T-cell (primary cell): Measurements from ENCODE around the gene UBE2E2. TPM values are rescaled to one million over a fixed set of nuclear protein-coding genes. Genes with fewer than 3 reads are reported as not detected.
"Not testable (repeated sequence)": the region's sequence is repeated elsewhere in the genome, so short reads cannot be mapped to it uniquely, and the experiment has no call there.

Source experiments
- ATAC-seq, 4 experiments: fragments of 200-7000 bp in 3 of 4; fragments of 150-1000 bp in 1 of 4; cut with Tn5 transposase; replicated peaks in 1 of 4; 1 replicate in 3 of 4; 2 replicates in 1 of 4; pipeline ENCODE4 v1.10.0; 2021; ENCODE audit warnings: moderate library complexity in 3 of 4, mild to moderate bottlenecking in 2 of 4, moderate number of reproducible peaks in 1 of 4
- CTCF ChIA-PET, 2 donors: fragments of 300-600 bp; sonication (Branson Sonifier 250); formaldehyde crosslinking; loops; one replicate each; lab custom pipeline; 2022; ENCODE audit warnings: antibody characterized with exemption in 2 of 2; lab: Charles Lee
- POLR2A ChIA-PET, 2 donors: fragments of 300-600 bp; sonication (Branson Sonifier 250); formaldehyde crosslinking; loops; one replicate each; lab custom pipeline; 2022; ENCODE audit warnings: antibody characterized with exemption in 2 of 2; lab: Charles Lee
- DNase-seq, 35 experiments: peaks; one replicate each; pipeline versions ENCODE4 v3.0.0 to v3.0.0-alpha.2; 2013 to 2023
- H3K27ac ChIP-seq: one replicate; pipeline ENCODE4 v1.5.1; 2013; ENCODE audit warnings: low read length
- H3K27me3 ChIP-seq, 2 experiments: replicated peaks in 1 of 2; 1 replicate in 1 of 2; 2 replicates in 1 of 2; pipeline versions ENCODE4 v1.6.1 to v1.7.0; 2013; ENCODE audit warnings: low read length in 1 of 2, mixed read lengths in 1 of 2; ENCODE audit not compliant: control insufficient read depth in 2 of 2, insufficient read depth in 2 of 2; ENCODE audit errors: extremely low read depth in 1 of 2
- H3K36me3 ChIP-seq, 2 donors: 1 replicate in 1 of 2; 2 replicates in 1 of 2; pipeline versions ENCODE4 v1.6.1 to v1.7.0; 2013; ENCODE audit warnings: low read length in 1 of 2; ENCODE audit not compliant: control insufficient read depth in 2 of 2, insufficient read depth in 1 of 2; ENCODE audit errors: extremely low read depth in 1 of 2
- H3K4me1 ChIP-seq, 2 experiments: 1 replicate in 1 of 2; 2 replicates in 1 of 2; pipeline versions ENCODE4 v1.6.1 to v1.7.0; 2013; ENCODE audit warnings: low read length in 2 of 2, mixed read lengths in 1 of 2; ENCODE audit not compliant: insufficient read depth in 2 of 2, control insufficient read depth in 1 of 2; ENCODE audit errors: extremely low read depth in 1 of 2
- H3K4me3 ChIP-seq, 2 donors: 1 replicate in 1 of 2; 2 replicates in 1 of 2; pipeline versions ENCODE4 v1.5.1 to v1.7.0; 2013; ENCODE audit warnings: mild to moderate bottlenecking in 2 of 2, low read length in 1 of 2, moderate library complexity in 1 of 2; ENCODE audit not compliant: control insufficient read depth in 1 of 2; ENCODE audit errors: extremely low read depth in 1 of 2
- H3K9me3 ChIP-seq: 2 replicates; pipeline ENCODE4 v1.7.0; 2013
- H3K27ac Mint-ChIP-seq, 2 donors: one replicate each; pipeline ENCODE4 v1.8.0; 2020 to 2021; ENCODE audit warnings: mild to moderate bottlenecking in 2 of 2, mixed read lengths in 2 of 2
- H3K27me3 Mint-ChIP-seq, 2 donors: one replicate each; pipeline ENCODE4 v1.8.0; 2021 to 2022; ENCODE audit warnings: mixed read lengths in 2 of 2
- H3K36me3 Mint-ChIP-seq: one replicate; pipeline ENCODE4 v1.8.0; 2021; ENCODE audit warnings: mixed read lengths
- H3K4me1 Mint-ChIP-seq, 3 donors: one replicate each; pipeline ENCODE4 v1.8.0; 2020 to 2022; ENCODE audit warnings: mixed read lengths in 3 of 3, mild to moderate bottlenecking in 1 of 3
- H3K4me3 Mint-ChIP-seq, 3 donors: one replicate each; pipeline ENCODE4 v1.8.0; 2020 to 2022; ENCODE audit warnings: mild to moderate bottlenecking in 3 of 3, mixed read lengths in 3 of 3, moderate library complexity in 3 of 3
- H3K9me3 Mint-ChIP-seq, 3 donors: one replicate each; pipeline ENCODE4 v1.8.0; 2020 to 2022; ENCODE audit warnings: mixed read lengths in 3 of 3
- WGBS: methylation state at CpG from one replicate; pipeline ENCODE4 v1.1.5; 2013; ENCODE audit warnings: missing lambda C conversion rate; ENCODE audit not compliant: insufficient coverage; 5-methylcytosine and 5-hydroxymethylcytosine counted together
- total RNA-seq, 35 experiments: library from RNA in 6 of 35; stranded (reverse) in 6 of 35; fragments of 120-200 nt in 1 of 35; gene quantifications; one replicate each; pipeline versions ENCODE4 v1.2.1 to v1.2.4 and lab custom pipeline; 2013 to 2026

Gene UBE2E2
- total RNA-seq, 5 donors from 2014 or later (not counting 1 experiment from before 2014, with no cell fraction given), result 7.2 to 17.6 (median 7.5) TPM

GRCh38 chr3:23341147-23341838 lies 138.2 kb downstream of the UBE2E2 start:
- Histone ChIP-seq H3K27me3 (no peaks in the 10 kb centered on the region), H3K36me3 (no peaks in the 10 kb centered on the region), H3K4me3 (no peak overlapping the region), H3K27ac (no peak overlapping the region), H3K4me1 (peaks cover 0 to 10% of the 10 kb centered on the region in 2 experiments), H3K9me3 (no peaks in the 10 kb centered on the region)
- DNase-seq (no peak), ATAC-seq (no peak)
- no CpG with 5 or more reads among the region's 1 CpG for WGBS
- peaks cover 12 to 26% (median 14%) of the 10 kb centered on the region in 3 donors for H3K4me1 Mint-ChIP-seq
- H3K27me3 Mint-ChIP-seq, result no peaks in the 10 kb centered on the region
- ChIA-PET POLR2A (interaction anchor here in 1 of 2 donors (0.7 kb wide), 1 partner anchor 40 kb away, joined by 3 read pairs; no protein-coding TSS in a partner anchor), CTCF (no interaction called here)
- no peak overlapping the region for H3K27ac Mint-ChIP-seq
- no peak overlapping the region for H3K4me3 Mint-ChIP-seq
- H3K36me3 Mint-ChIP-seq, result no peaks in the 10 kb centered on the region
- H3K9me3 Mint-ChIP-seq, result no peaks in the 10 kb centered on the region

GRCh38 chr3:23342343-23342742 lies 139.2 kb downstream of the UBE2E2 start:
- no CpG with 5 or more reads among the region's 4 CpGs for WGBS
- H3K27me3 ChIP-seq, result no peaks in the 10 kb centered on the region
- peaks cover 12 to 25% (median 14%) of the 10 kb centered on the region in 3 donors for H3K4me1 Mint-ChIP-seq
- no peak overlapping the region for H3K27ac ChIP-seq
- POLR2A ChIA-PET, result no interaction called here
- ATAC-seq (no peak), DNase-seq (no peak)
- no peaks in the 10 kb centered on the region for H3K36me3 ChIP-seq
- H3K27me3 Mint-ChIP-seq, result no peaks in the 10 kb centered on the region
- H3K4me3 ChIP-seq, result no peak overlapping the region
- H3K9me3 ChIP-seq, result no peaks in the 10 kb centered on the region
- H3K4me1 ChIP-seq, result peaks cover 0 to 10% of the 10 kb centered on the region in 2 experiments
- H3K9me3 Mint-ChIP-seq, result peaks cover 0 to 4% (median 0%) of the 10 kb centered on the region in 3 donors
- no peaks in the 10 kb centered on the region for H3K36me3 Mint-ChIP-seq
- CTCF ChIA-PET, result interaction anchor here in 1 of 2 donors (0.7 kb wide), 1 partner anchor 69 kb away, joined by 4 read pairs; no protein-coding TSS in a partner anchor
- no peak overlapping the region for H3K27ac Mint-ChIP-seq
- no peak overlapping the region for H3K4me3 Mint-ChIP-seq

DNA sequence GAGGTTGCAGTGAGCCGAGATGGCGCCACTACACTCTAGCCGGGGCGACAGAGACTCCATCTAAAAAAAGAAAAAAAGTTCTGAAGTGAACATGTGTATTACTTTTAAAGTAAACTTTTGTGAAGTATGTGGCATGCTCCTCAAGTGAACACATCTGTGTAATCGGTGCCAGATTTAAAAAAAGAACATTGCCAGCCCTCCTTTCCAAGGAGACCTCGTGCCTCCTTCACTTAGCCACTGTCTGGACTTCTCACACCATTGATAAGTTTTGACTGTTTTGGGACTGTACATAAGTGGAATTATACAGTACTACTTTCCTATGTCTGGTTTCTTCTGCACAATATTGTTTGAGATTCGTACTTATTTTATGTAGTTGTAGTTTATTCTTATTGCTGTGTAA lies 140.4 kb downstream of the UBE2E2 start:
- no peak overlapping the region for H3K4me3 Mint-ChIP-seq
- H3K36me3 ChIP-seq, result no peaks in the 10 kb centered on the region
- 100% methylated on average over 2 of the region's 7 CpGs for WGBS
- H3K9me3 ChIP-seq, result no peaks in the 10 kb centered on the region
- peaks cover 12 to 20% (median 14%) of the 10 kb centered on the region in 3 donors for H3K4me1 Mint-ChIP-seq
- CTCF ChIA-PET, result no interaction called here
- peaks cover 0 to 4% (median 0%) of the 10 kb centered on the region in 3 donors for H3K9me3 Mint-ChIP-seq
- POLR2A ChIA-PET, result no interaction called here
- H3K4me1 ChIP-seq, result peaks cover 0 to 10% of the 10 kb centered on the region in 2 experiments
- ATAC-seq (no peak), DNase-seq (no peak)
- no peaks in the 10 kb centered on the region for H3K27me3 Mint-ChIP-seq
- H3K4me3 ChIP-seq, result no peak overlapping the region
- H3K27ac Mint-ChIP-seq, result no peak overlapping the region
- no peaks in the 10 kb centered on the region for H3K27me3 ChIP-seq
- no peak overlapping the region for H3K27ac ChIP-seq
- no peaks in the 10 kb centered on the region for H3K36me3 Mint-ChIP-seq

- Histone ChIP-seq H3K27me3 (no peaks in the 10 kb centered on the region), H3K36me3 (no peaks in the 10 kb centered on the region), H3K27ac (no peak overlapping the region), H3K4me1 (peaks cover 0 to 10% of the 10 kb centered on the region in 2 experiments), H3K9me3 (no peaks in the 10 kb centered on the region), H3K4me3 (no peak overlapping the region)
- peaks cover 0 to 4% (median 2%) of the 10 kb centered on the region in 3 donors for H3K9me3 Mint-ChIP-seq
- no peak for ATAC-seq
- no peaks in the 10 kb centered on the region for H3K27me3 Mint-ChIP-seq
- peaks cover 11 to 14% (median 12%) of the 10 kb centered on the region in 3 donors for H3K4me1 Mint-ChIP-seq
- DNase-seq, result no peak
- H3K27ac Mint-ChIP-seq, result no peak overlapping the region
- WGBS, result no CpG with 5 or more reads among the region's 1 CpG
- no peaks in the 10 kb centered on the region for H3K36me3 Mint-ChIP-seq
- CTCF ChIA-PET, result no interaction called here
- POLR2A ChIA-PET, result no interaction called here
- no peak overlapping the region for H3K4me3 Mint-ChIP-seq
These were observed 141.8 kb downstream of the UBE2E2 start for GRCh38 chr3:23344886-23345285.

GRCh38 chr3:23349444-23349843 lies 146.3 kb downstream of the UBE2E2 start:
- H3K9me3 Mint-ChIP-seq, H3K27me3 ChIP-seq, DNase-seq, H3K4me3 ChIP-seq, H3K9me3 ChIP-seq, CTCF ChIA-PET, H3K27me3 Mint-ChIP-seq, ATAC-seq, H3K4me1 Mint-ChIP-seq, H3K4me3 Mint-ChIP-seq, H3K27ac Mint-ChIP-seq, H3K36me3 ChIP-seq, POLR2A ChIA-PET, H3K36me3 Mint-ChIP-seq, H3K27ac ChIP-seq, H3K4me1 ChIP-seq: not testable (repeated sequence)
- 96% methylated on average over 5 of the region's 15 CpGs for WGBS

- Histone ChIP-seq H3K4me3 (no peak overlapping the region), H3K4me1 (no peaks in the 10 kb centered on the region), H3K27ac (no peak overlapping the region), H3K36me3 (no peaks in the 10 kb centered on the region), H3K27me3 (no peaks in the 10 kb centered on the region), H3K9me3 (no peaks in the 10 kb centered on the region)
- DNase-seq (no peak), ATAC-seq (no peak)
- Mint-ChIP-seq H3K9me3 (peaks cover 0 to 3% (median 0%) of the 10 kb centered on the region in 3 donors), H3K4me3 (no peak overlapping the region), H3K27ac (no peak overlapping the region), H3K36me3 (no peaks in the 10 kb centered on the region), H3K27me3 (no peaks in the 10 kb centered on the region), H3K4me1 (no peaks in the 10 kb centered on the region)
- CTCF ChIA-PET, result no interaction called here
- POLR2A ChIA-PET, result no interaction called here
- WGBS, result no CpG with 5 or more reads among the region's 3 CpGs
These were observed 153.0 kb downstream of the UBE2E2 start for GRCh38 chr3:23356169-23356568.
